Measurements from ENCODE around the gene TCF3.

DNA sequence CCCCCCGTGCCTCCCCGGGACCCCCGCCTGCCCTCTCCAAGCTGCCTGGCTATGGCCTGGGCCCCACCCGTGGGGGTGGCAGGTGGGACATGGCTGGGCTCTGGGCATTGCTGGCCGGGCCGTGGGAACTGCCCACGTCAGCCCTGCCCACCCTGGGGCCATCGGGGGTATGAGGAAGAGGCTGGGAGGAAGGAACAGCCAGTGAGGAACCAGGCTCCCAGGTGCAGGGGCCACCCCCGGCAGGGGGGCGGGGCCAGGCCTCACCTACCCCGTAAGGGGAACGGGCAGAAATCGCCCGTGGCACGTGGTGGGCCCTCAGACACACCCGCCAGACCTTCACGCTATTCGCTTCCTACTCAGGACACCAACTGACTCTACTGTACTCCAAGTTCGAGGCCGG lies 22.4 kb downstream of the TCF3 start:
- TF ChIP-seq HDAC2 (IDR thresholded peaks at IDR 0.05; ENCODE audit: borderline replicate concordance in 1 of 2, low read depth in 2 of 2, low read length in 2 of 2), result no peak
- TF ChIP-seq EP300 (IDR thresholded peaks at IDR 0.05; ENCODE audit: borderline replicate concordance in 1 of 2, low read depth in 2 of 2, low read length in 2 of 2), result no peak
- no peak for TF ChIP-seq KDM1A (IDR thresholded peaks at IDR 0.05; ENCODE audit: borderline replicate concordance, low read length)
- no peak for TF ChIP-seq POLR2AphosphoS5 (IDR thresholded peaks at IDR 0.05; ENCODE audit: low read depth, low read length)

Data from H1 (cell line).